Measurements from ENCODE around the gene COPG2.

- TF ChIP-seq ELK1 (IDR thresholded peaks at IDR 0.05; ENCODE audit: borderline replicate concordance, low read depth, low read length): no peak
- TF ChIP-seq CTCF (conservative IDR thresholded peaks at IDR 0.05; ENCODE audit: low read depth, low read length): no peak
- no peak for TF ChIP-seq BHLHE40 (IDR thresholded peaks at IDR 0.05; ENCODE audit: low read depth, low read length)
- TF ChIP-seq FOS (IDR thresholded peaks at IDR 0.05; ENCODE audit: low read depth, low read length): no peak
- TF ChIP-seq RCOR1 (IDR thresholded peaks at IDR 0.05; ENCODE audit: insufficient replicate concordance, low read length): no peak
- no peak for TF ChIP-seq CEBPB (IDR thresholded peaks at IDR 0.05; ENCODE audit: low read depth, low read length)
- no peak for TF ChIP-seq POLR2A (IDR thresholded peaks at IDR 0.05; ENCODE audit: low read depth, low read length)
- TF ChIP-seq NFE2L2 (IDR thresholded peaks at IDR 0.05; ENCODE audit: low read depth, low read length): no peak
- no peak for TF ChIP-seq MXI1 (IDR thresholded peaks at IDR 0.05; ENCODE audit: borderline replicate concordance, low read depth, low read length)
- TF ChIP-seq RAD21 (IDR thresholded peaks at IDR 0.05; ENCODE audit: low read length): no peak
- TF ChIP-seq USF2 (IDR thresholded peaks at IDR 0.05; ENCODE audit: low read depth, low read length): no peak
- TF ChIP-seq SMC3 (IDR thresholded peaks at IDR 0.05; ENCODE audit: low read depth, low read length): no peak
- no peak for TF ChIP-seq RFX5 (IDR thresholded peaks at IDR 0.05; ENCODE audit: low read depth, low read length)
Measured at GRCh38 chr7:130515315-130516040, 153.1 kb downstream of the COPG2 start.
